ENCODE measurements around the gene DUOX1.
"Not testable (repeated sequence)": the region's sequence is repeated elsewhere in the genome, so short reads cannot be mapped to it uniquely, and the experiment has no call there.

The DUOX1 gene

GRCh38 chr15:45129651-45130129 is at the start of gene DUOX1, which contains the start of gene DUOXA1:
DUOX1 (plus strand) TSS chr15:45129994; CDS start chr15:45131967, 1,973 bp downstream.
DUOXA1 (minus strand) TSS chr15:45129879; CDS start chr15:45123014, 6,865 bp downstream.
- no peak for DNase-seq

- DNase-seq = not testable (repeated sequence)
Observed at GRCh38 chr15:45080593-45080992, 49.2 kb upstream of the DUOX1 start.

- not testable (repeated sequence) for DNase-seq
Observed at GRCh38 chr15:45082412-45082811, 47.4 kb upstream of the DUOX1 start.

- no peak for DNase-seq
Observed at GRCh38 chr15:45083223-45083622, 46.6 kb upstream of the DUOX1 start.

- no peak for DNase-seq
Observed at GRCh38 chr15:45084163-45084562, 45.6 kb upstream of the DUOX1 start.

- DNase-seq = no peak
Observed at GRCh38 chr15:45087513-45087912, 42.3 kb upstream of the DUOX1 start.

- DNase-seq = no peak
Observed at GRCh38 chr15:45088801-45089711, 40.7 kb upstream of the DUOX1 start.

- no peak for DNase-seq
Observed at GRCh38 chr15:45089712-45090373, 40.0 kb upstream of the DUOX1 start.

GRCh38 chr15:45091161-45091560 is 38.6 kb upstream of the DUOX1 start:
- no peak for DNase-seq

- no peak for DNase-seq
Observed at GRCh38 chr15:45091576-45091975, 38.2 kb upstream of the DUOX1 start.

- DNase-seq = no peak
Observed at GRCh38 chr15:45093013-45093412, 36.8 kb upstream of the DUOX1 start.

- no peak for DNase-seq
Observed at GRCh38 chr15:45093622-45094357, 36.0 kb upstream of the DUOX1 start.

GRCh38 chr15:45094358-45094730 is 35.5 kb upstream of the DUOX1 start:
- no peak for DNase-seq

- DNase-seq = no peak
Observed at GRCh38 chr15:45095661-45096060, 34.1 kb upstream of the DUOX1 start.

GRCh38 chr15:45097466-45097865 is 32.3 kb upstream of the DUOX1 start:
- no peak for DNase-seq

GRCh38 chr15:45099549-45100165 is 30.1 kb upstream of the DUOX1 start:
- DNase-seq = no peak

- DNase-seq = no peak
Observed at GRCh38 chr15:45100884-45101625, 28.7 kb upstream of the DUOX1 start.

- DNase-seq = no peak
Observed at GRCh38 chr15:45101749-45102148, 28.0 kb upstream of the DUOX1 start.

- no peak for DNase-seq
Observed at GRCh38 chr15:45102226-45102625, 27.6 kb upstream of the DUOX1 start.

GRCh38 chr15:45104170-45104569 is 25.6 kb upstream of the DUOX1 start:
- not testable (repeated sequence) for DNase-seq

GRCh38 chr15:45105586-45105985 is 24.2 kb upstream of the DUOX1 start:
- no peak for DNase-seq
